ENCODE results near the gene KCNJ15.
A peak's percentile ranks its signal among the peaks of the same experiment; 100 is the strongest.

KCNJ15 gene

GRCh38 chr21:38354746-38355145 lies 98.0 kb downstream of the KCNJ15 start:
- DNase-seq (ENCODE audit: low read depth in 2 of 2) = no peak

GRCh38 chr21:38355353-38355752 lies 98.6 kb downstream of the KCNJ15 start:
- DNase-seq (ENCODE audit: low read depth in 2 of 2) = no peak

DNA sequence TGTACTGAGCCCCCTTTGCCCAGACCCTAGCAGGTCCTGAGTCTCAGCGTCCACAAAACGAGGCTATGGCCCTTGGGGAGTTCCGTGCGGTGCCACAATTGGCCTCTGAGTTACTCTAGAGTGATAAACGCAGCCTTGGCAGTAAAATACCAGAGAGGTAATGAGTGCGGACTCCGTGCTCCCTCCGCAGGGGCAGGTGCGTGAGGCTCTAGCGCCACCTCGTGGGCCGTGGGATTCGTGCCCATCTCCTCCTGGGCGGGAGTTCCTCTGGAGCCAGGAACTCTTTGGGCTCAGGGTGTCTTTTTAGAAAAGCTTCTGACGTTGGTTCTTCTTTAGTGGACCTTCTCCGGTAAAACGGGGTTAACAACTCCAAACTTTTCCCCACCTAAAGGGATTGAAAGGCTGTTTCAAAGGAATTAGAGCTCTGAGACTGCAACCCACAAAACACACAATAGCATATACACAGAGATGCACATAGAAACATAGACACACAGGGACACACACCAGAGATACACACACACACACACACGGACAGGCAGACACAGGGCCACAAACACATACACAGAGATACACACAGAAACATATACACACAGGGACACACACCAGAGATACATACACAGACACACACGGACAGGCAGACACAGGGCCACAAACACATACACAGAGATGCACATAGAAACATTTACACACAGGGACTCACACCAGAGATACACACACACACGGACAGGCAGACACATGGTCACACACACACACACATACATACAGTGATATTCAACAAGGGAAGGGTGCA lies 99.4 kb downstream of the KCNJ15 start:
- DNase-seq (ENCODE audit: low read depth in 2 of 2) = peak in 1 of 2 donors; percentile 20
